Activated CD4-positive, alpha-beta memory T cell treated with anti-CD3 and anti-CD28 coated beads, Interleukin-2, amount 10 ng/mL, durations not matched to agents 7 days and 5 days (primary cell): ENCODE data around the gene PSEN1. TPM values are rescaled to one million over a fixed set of nuclear protein-coding genes. Genes with fewer than 3 reads are reported as not detected.
A peak's percentile ranks its signal among the peaks of the same experiment; 100 is the strongest.

Experiments used
- CTCF ChIA-PET: fragments of 350-600 bp; sonication (Branson Sonifier 250); formaldehyde crosslinking; loops from one replicate; lab custom pipeline; 2021; ENCODE audit warnings: antibody characterized with exemption, inconsistent platforms; lab: Charles Lee
- POLR2A ChIA-PET: fragments of 350-600 bp; sonication (Branson Sonifier 250); formaldehyde crosslinking; loops from one replicate; lab custom pipeline; 2021; ENCODE audit warnings: antibody characterized with exemption; lab: Charles Lee
- DNase-seq: peaks from one replicate; pipeline ENCODE4 v3.0.0-alpha.2; 2020
- H3K27ac Mint-ChIP-seq: one replicate; pipeline ENCODE4 v1.8.0; 2021; ENCODE audit warnings: mild to moderate bottlenecking, mixed read lengths
- H3K27me3 Mint-ChIP-seq: one replicate; pipeline ENCODE4 v1.8.0; 2021; ENCODE audit warnings: mixed read lengths
- H3K36me3 Mint-ChIP-seq: one replicate; pipeline ENCODE4 v1.8.0; 2021; ENCODE audit warnings: low read depth, mixed read lengths
- H3K4me1 Mint-ChIP-seq: one replicate; pipeline ENCODE4 v1.8.0; 2021; ENCODE audit warnings: mixed read lengths
- H3K4me3 Mint-ChIP-seq: one replicate; pipeline ENCODE4 v1.8.0; 2021; ENCODE audit warnings: mild to moderate bottlenecking, mixed read lengths
- H3K9me3 Mint-ChIP-seq: one replicate; pipeline ENCODE4 v1.8.0; 2021; ENCODE audit warnings: mixed read lengths
- total RNA-seq, 2 experiments: library from RNA; stranded (reverse); gene quantifications; one replicate each; pipeline ENCODE4 v1.2.3, GENCODE V29; 2021

PSEN1 gene
- total RNA-seq, 2 experiments from 2014 or later: 41.8 to 44.5 TPM

DNA sequence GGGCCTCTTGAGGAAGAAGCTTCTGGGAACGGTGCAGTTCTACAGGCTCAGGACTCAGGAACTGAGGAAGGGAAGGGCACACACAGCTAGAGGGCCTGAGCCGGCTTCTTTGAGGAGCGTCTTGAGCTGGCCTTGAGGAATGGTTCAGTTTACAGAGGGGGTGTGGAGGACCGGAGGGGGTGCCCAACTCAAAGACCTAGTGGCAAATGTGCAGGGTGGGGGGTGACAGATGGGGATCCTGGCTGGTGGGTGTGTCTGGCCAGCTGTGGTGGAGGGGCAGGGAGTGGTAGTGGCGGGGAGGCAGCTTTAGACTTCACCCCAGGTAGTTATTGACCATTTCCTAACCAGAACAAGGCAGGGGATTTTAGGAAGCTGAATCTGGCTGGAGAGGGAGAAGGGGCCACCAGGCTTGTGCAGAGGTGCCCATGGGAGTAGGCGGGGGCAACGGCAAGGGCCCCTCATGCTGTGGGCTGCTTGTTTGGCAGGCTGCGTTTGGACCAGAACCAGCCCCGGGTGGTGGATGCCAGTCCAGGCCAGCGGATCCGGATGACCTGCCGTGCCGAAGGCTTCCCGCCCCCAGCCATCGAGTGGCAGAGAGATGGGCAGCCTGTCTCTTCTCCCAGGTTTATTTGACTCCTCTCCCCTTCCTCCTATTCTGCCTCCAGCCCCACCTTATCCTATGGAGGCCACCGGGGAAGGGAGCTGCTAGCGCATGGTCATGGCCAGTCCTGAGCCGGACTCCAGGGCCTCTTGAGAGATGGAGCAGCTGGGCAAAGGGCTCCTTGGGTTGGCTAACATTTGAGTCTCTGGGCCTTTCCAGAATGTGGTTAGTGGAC, 128.8 kb downstream of the PSEN1 start:
- ChIA-PET POLR2A (no interaction called here), CTCF (no interaction called here)
- Mint-ChIP-seq H3K27me3 (peaks cover 7% of the 10 kb centered on the region), H3K27ac (no peak overlapping the region), H3K36me3 (no peaks in the 10 kb centered on the region), H3K4me3 (no peak overlapping the region), H3K4me1 (no peaks in the 10 kb centered on the region), H3K9me3 (no peaks in the 10 kb centered on the region)
- no peak for DNase-seq

DNA sequence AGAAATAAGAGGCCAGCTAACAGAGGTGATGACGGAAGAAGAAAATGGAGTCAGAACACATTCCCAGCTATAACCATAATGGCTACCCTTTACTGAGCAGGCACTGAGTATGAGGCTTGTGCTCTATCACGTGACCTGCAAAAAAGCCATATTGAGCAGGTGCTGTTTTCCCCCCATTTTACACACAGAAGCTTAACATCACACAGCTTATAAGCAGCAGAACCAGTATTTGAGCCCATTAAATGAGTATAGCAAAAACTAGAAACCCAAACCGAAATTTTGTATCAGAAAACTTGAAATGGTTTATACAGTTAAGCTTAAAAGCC, 129.4 kb downstream of the PSEN1 start:
- ChIA-PET POLR2A (no interaction called here), CTCF (no interaction called here)
- Mint-ChIP-seq H3K4me3 (no peak overlapping the region), H3K27ac (no peak overlapping the region), H3K27me3 (peaks cover 10% of the 10 kb centered on the region), H3K9me3 (no peaks in the 10 kb centered on the region), H3K4me1 (peaks cover 5% of the 10 kb centered on the region), H3K36me3 (peaks cover 4% of the 10 kb centered on the region)
- no peak for DNase-seq

DNA sequence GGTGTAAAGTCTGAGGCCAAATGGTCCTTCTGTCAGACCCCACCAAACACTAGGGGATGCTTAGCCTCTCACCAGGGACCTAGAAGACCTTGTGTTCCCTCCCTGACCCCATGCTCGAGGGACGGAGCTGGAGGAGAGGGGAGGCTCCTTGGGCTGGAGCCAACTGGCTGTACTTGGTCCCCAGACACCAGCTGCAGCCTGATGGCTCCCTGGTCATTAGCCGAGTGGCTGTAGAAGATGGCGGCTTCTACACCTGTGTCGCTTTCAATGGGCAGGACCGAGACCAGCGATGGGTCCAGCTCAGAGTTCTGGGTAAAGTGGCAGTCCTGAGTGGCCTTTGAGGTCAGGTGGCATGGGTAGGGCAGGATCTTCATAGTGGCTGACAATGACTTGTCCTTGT, 130.0 kb downstream of the PSEN1 start:
- DNase-seq: no peak
- peaks cover 4% of the 10 kb centered on the region for H3K36me3 Mint-ChIP-seq
- POLR2A ChIA-PET: no interaction called here
- no peaks in the 10 kb centered on the region for H3K9me3 Mint-ChIP-seq
- H3K27ac Mint-ChIP-seq: no peak overlapping the region
- no peak overlapping the region for H3K4me3 Mint-ChIP-seq
- H3K4me1 Mint-ChIP-seq: peaks cover 6% of the 10 kb centered on the region
- CTCF ChIA-PET: no interaction called here
- peaks cover 13% of the 10 kb centered on the region for H3K27me3 Mint-ChIP-seq

DNA sequence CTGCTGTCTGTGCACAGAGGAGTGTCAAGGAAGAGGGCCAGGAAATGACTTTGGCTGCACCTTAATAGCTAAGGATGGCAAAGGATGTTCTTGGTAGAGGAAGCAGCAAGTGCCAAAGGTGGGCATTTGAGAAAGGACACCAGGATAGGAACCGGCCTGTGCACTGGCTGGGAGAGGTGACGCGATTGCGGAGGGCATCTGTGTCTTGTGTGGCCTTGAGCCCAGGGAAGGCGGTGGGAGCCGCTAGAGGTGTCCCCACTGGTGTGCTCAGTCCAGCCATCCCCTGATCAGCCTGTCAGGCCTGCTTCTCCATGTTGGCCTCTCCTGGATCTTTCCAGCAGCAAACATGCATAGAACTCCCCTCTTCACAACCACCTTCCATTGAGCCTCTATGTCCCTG, 131.2 kb downstream of the PSEN1 start:
- POLR2A ChIA-PET: no interaction called here
- Mint-ChIP-seq H3K4me3 (no peak overlapping the region), H3K27ac (no peak overlapping the region), H3K36me3 (peaks cover 7% of the 10 kb centered on the region), H3K27me3 (peaks cover 13% of the 10 kb centered on the region), H3K4me1 (peaks cover 6% of the 10 kb centered on the region), H3K9me3 (no peaks in the 10 kb centered on the region)
- CTCF ChIA-PET: interaction anchor here (1.3 kb wide), 1 partner anchor 27 kb away, joined by 5 read pairs; no protein-coding TSS in a partner anchor
- DNase-seq: no peak

DNA sequence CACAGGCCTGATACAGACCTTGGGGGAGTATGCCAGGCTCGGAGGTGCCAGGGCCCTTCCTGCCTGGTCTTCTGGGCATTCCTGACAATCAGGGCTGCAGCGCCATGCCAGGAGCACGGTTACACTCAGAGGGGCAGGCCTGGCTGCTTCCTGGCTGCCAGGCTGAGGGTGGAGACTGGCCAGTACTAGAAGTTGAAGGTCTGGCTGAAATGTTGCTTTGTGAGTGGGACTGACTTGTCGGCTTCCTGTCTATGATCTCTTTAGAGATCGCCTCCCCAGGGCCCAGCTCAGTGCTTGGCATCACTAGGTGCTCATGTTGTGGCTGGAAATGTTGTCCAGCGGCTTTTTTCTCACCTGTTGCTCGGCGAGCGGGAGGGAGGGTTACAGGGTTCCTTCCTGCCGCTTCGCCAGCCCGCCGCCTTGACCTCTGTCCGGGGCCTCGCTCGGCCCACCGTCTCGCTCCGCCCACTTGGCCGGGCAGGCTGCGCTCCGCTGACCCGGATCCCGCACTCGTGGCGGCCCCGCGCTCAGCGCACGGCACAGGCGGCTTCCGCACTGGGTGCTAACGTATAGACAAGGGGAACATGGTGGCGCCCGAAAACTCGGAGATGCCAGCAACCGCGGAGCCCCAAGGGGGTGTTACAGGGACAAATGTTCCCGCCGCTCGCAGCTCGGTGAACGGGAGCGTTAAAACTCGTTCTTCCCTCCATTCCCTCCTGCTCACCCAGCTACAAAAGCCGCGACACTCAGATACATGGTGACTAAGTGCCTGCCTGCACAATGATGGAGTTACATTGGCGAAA, 133.6 kb downstream of the PSEN1 start:
- ChIA-PET CTCF (interaction anchor here (0.6 to 1.4 kb wide), 4 partner anchors 25 to 1433 kb away, joined by 4 to 5 read pairs (median 4); no protein-coding TSS in a partner anchor), POLR2A (no interaction called here)
- Mint-ChIP-seq H3K9me3 (no peaks in the 10 kb centered on the region), H3K4me1 (peaks cover 6% of the 10 kb centered on the region), H3K27me3 (peaks cover 11% of the 10 kb centered on the region), H3K27ac (no peak overlapping the region), H3K4me3 (peak overlapping the region; percentile 11), H3K36me3 (peaks cover 12% of the 10 kb centered on the region)
- DNase-seq: no peak

DNA sequence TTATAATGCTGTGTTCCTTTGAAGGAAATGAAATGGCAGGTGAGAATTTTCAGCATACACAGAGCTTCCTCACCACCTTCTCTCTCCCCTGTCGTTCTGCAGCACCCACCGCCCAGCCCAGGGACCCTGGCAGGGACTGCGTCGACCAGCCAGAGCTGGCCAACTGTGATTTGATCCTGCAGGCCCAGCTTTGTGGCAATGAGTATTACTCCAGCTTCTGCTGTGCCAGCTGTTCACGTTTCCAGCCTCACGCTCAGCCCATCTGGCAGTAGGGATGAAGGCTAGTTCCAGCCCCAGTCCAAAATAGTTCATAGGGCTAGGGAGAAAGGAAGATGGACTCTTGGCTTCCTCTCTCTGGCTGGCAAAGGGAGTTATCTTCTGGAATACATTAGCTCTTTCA, 136.1 kb downstream of the PSEN1 start:
- POLR2A ChIA-PET: interaction anchor here (0.6 to 1.2 kb wide), 2 partner anchors 9 to 292 kb away, joined by 3 read pairs; no protein-coding TSS in a partner anchor
- no peaks in the 10 kb centered on the region for H3K9me3 Mint-ChIP-seq
- CTCF ChIA-PET: interaction anchor here (4.4 kb wide), 1 partner anchor 23 kb away, joined by 21 read pairs; no protein-coding TSS in a partner anchor
- H3K4me1 Mint-ChIP-seq: peaks cover 6% of the 10 kb centered on the region
- H3K4me3 Mint-ChIP-seq: no peak overlapping the region
- peaks cover 11% of the 10 kb centered on the region for H3K27me3 Mint-ChIP-seq
- no peak for DNase-seq
- peaks cover 15% of the 10 kb centered on the region for H3K36me3 Mint-ChIP-seq
- no peak overlapping the region for H3K27ac Mint-ChIP-seq

Other genes with a start within 250 kb of the PSEN1 start
- 10 to 100 TPM; 14.9 to 15.4 TPM for gene DPF3, start 242.4 kb upstream of the PSEN1 start, total RNA-seq
- gene DCAF4, start 210.0 kb upstream of the PSEN1 start, total RNA-seq: 10 to 100 TPM; 13.6 to 15.6 TPM
- gene ZFYVE1, start 109.4 kb upstream of the PSEN1 start, total RNA-seq: 10 to 100 TPM; 17.8 to 18.4 TPM
- gene RBM25, start 78.0 kb upstream of the PSEN1 start, total RNA-seq: 10 to 100 TPM; 86.9 TPM
- 1 to 10 TPM; 1.4 to 1.6 TPM for gene PAPLN, start 101.0 kb downstream of the PSEN1 start, total RNA-seq